Vagina (tissue), 2 donors: ENCODE measurements around the gene PTGER3. TPM values are rescaled to one million over a fixed set of nuclear protein-coding genes. Genes with fewer than 3 reads are reported as not detected.

ENCODE experiments used
- DNase-seq, 2 donors: peaks; one replicate each; pipeline ENCODE4 v3.0.0-alpha.2; 2017; ENCODE audit errors: extremely low spot score in 2 of 2
- H3K27ac ChIP-seq: fragments of 200-600 bp; sonication (generic); one replicate; pipeline ENCODE4 v1.5.1; 2019
- H3K27me3 ChIP-seq: fragments of 200-600 bp; sonication (generic); one replicate; pipeline ENCODE4 v1.5.1; 2019
- H3K36me3 ChIP-seq, 2 donors: fragments of 200-600 bp; sonication (generic); one replicate each; pipeline ENCODE4 v1.5.1; 2017 to 2019
- H3K4me1 ChIP-seq: fragments of 200-600 bp; sonication (generic); one replicate; pipeline ENCODE4 v1.5.1; 2019
- H3K4me3 ChIP-seq, 2 donors: fragments of 200-600 bp; sonication (generic); 1 replicate in 1 of 2; 2 replicates in 1 of 2; pipeline ENCODE4 v1.5.1; 2016 to 2019
- H3K9me3 ChIP-seq: fragments of 200-600 bp; sonication (generic); one replicate; pipeline ENCODE4 v1.5.1; 2019
- CTCF ChIP-seq, 3 experiments: fragments of 450-650 bp in 2 of 3; fragments of 200-600 bp in 1 of 3; sonication (generic) in 1 of 3; IDR thresholded peaks; one replicate each; pipeline ENCODE4 v1.5.1; 2017 to 2019; ENCODE audit warnings: antibody characterized with exemption in 3 of 3, mild to moderate bottlenecking in 2 of 3, moderate library complexity in 2 of 3
- POLR2A ChIP-seq, 2 donors: fragments of 450-650 bp; IDR thresholded peaks; one replicate each; pipeline ENCODE4 v1.6.1; 2017; ENCODE audit warnings: antibody characterized with exemption in 2 of 2, mild to moderate bottlenecking in 2 of 2, moderate library complexity in 2 of 2
- POLR2AphosphoS5 ChIP-seq, 2 donors: sonication (generic); formaldehyde crosslinking; IDR thresholded peaks; one replicate each; pipeline ENCODE4 v1.9.0; 2017; ENCODE audit warnings: antibody characterized with exemption in 2 of 2, mild to moderate bottlenecking in 2 of 2, low read depth in 1 of 2; ENCODE audit not compliant: insufficient read depth in 1 of 2
- intact Hi-C: fragments of 100-400 bp; cut with DNase I; formaldehyde crosslinking; loops from one replicate; pipeline ENCODE4 v1.15.1; 2023
- total RNA-seq: library from RNA; depleted of rRNA; stranded (reverse); fragments of >200 nt; gene quantifications from one replicate; pipeline ENCODE4 v1.2.3, GENCODE V29; 2016

PTGER3 gene
- total RNA-seq, 1 donor from 2014 or later, result 17.7 TPM

- TF ChIP-seq POLR2A (IDR thresholded peaks at IDR 0.05) (no peak), CTCF (IDR thresholded peaks at IDR 0.05) (no peak), POLR2AphosphoS5 (IDR thresholded peaks at IDR 0.05; ENCODE audit: insufficient read depth in 1 of 2, low read depth in 1 of 2) (no peak)
- peaks cover 0 to 81% of the 10 kb centered on the region in 2 donors for H3K36me3 ChIP-seq
- DNase-seq, result no peak
- H3K27me3 ChIP-seq, result no peaks in the 10 kb centered on the region
- intact Hi-C loops, result no loop called here
- H3K4me3 ChIP-seq, result no peak overlapping the region
- H3K4me1 ChIP-seq, result no peaks in the 10 kb centered on the region
- no peaks in the 10 kb centered on the region for H3K9me3 ChIP-seq
- no peak overlapping the region for H3K27ac ChIP-seq
Measured at GRCh38 chr1:71072273-71072672, 24.7 kb upstream of the PTGER3 start.

- intact Hi-C loops, result no loop called here
- TF ChIP-seq POLR2A (IDR thresholded peaks at IDR 0.05), result no peak
- no peak for TF ChIP-seq CTCF (IDR thresholded peaks at IDR 0.05)
- H3K4me1 ChIP-seq, result no peaks in the 10 kb centered on the region
- no peak overlapping the region for H3K27ac ChIP-seq
- no peak overlapping the region for H3K4me3 ChIP-seq
- DNase-seq, result no peak
- no peaks in the 10 kb centered on the region for H3K9me3 ChIP-seq
- H3K36me3 ChIP-seq, result peaks cover 0 to 80% of the 10 kb centered on the region in 2 donors
- H3K27me3 ChIP-seq, result no peaks in the 10 kb centered on the region
Measured at GRCh38 chr1:71071720-71072119, 24.1 kb upstream of the PTGER3 start.

GRCh38 chr1:71068325-71069240, 21.0 kb upstream of the PTGER3 start:
- H3K4me3 ChIP-seq, result no peak overlapping the region
- no peak overlapping the region for H3K27ac ChIP-seq
- TF ChIP-seq CTCF (IDR thresholded peaks at IDR 0.05) (no peak), POLR2A (IDR thresholded peaks at IDR 0.05) (no peak), POLR2AphosphoS5 (IDR thresholded peaks at IDR 0.05; ENCODE audit: insufficient read depth in 1 of 2, low read depth in 1 of 2) (no peak)
- no peaks in the 10 kb centered on the region for H3K4me1 ChIP-seq
- H3K36me3 ChIP-seq, result peaks cover 0 to 80% of the 10 kb centered on the region in 2 donors
- DNase-seq, result no peak
- no peaks in the 10 kb centered on the region for H3K9me3 ChIP-seq
- no peaks in the 10 kb centered on the region for H3K27me3 ChIP-seq
- intact Hi-C loops, result no loop called here

- Histone ChIP-seq H3K4me1 (no peaks in the 10 kb centered on the region), H3K27me3 (no peaks in the 10 kb centered on the region), H3K4me3 (no peak overlapping the region), H3K9me3 (no peaks in the 10 kb centered on the region), H3K27ac (no peak overlapping the region), H3K36me3 (peaks cover 0 to 9% of the 10 kb centered on the region in 2 donors)
- DNase-seq, result no peak
- TF ChIP-seq POLR2AphosphoS5 (IDR thresholded peaks at IDR 0.05; ENCODE audit: insufficient read depth in 1 of 2, low read depth in 1 of 2), result no peak
- no peak for TF ChIP-seq POLR2A (IDR thresholded peaks at IDR 0.05)
- TF ChIP-seq CTCF (IDR thresholded peaks at IDR 0.05), result no peak
- intact Hi-C loops, result loop anchor here (10.0 kb wide), 1 partner anchor 530 kb away; no protein-coding TSS in a partner anchor
Measured at GRCh38 chr1:71054791-71055190, 7.2 kb upstream of the PTGER3 start.

- Histone ChIP-seq H3K4me3 (no peak overlapping the region), H3K9me3 (no peaks in the 10 kb centered on the region), H3K36me3 (peaks cover 0 to 9% of the 10 kb centered on the region in 2 donors), H3K27ac (no peak overlapping the region), H3K27me3 (no peaks in the 10 kb centered on the region), H3K4me1 (no peaks in the 10 kb centered on the region)
- intact Hi-C loops, result loop anchor here (10.0 kb wide), 1 partner anchor 530 kb away; no protein-coding TSS in a partner anchor
- DNase-seq, result no peak
- TF ChIP-seq POLR2AphosphoS5 (IDR thresholded peaks at IDR 0.05; ENCODE audit: insufficient read depth in 1 of 2, low read depth in 1 of 2) (no peak), CTCF (IDR thresholded peaks at IDR 0.05) (no peak)
Measured at GRCh38 chr1:71054281-71054731, 6.7 kb upstream of the PTGER3 start.
